ENCODE results near the gene FSTL4.

FSTL4 gene

GRCh38 chr5:133475986-133476385 is 136.4 kb downstream of the FSTL4 start:
- no peak for DNase-seq (ENCODE audit: low read depth)

GRCh38 chr5:133474851-133475590 is 137.3 kb downstream of the FSTL4 start:
- DNase-seq (ENCODE audit: low read depth): no peak

- no peak for DNase-seq (ENCODE audit: low read depth)
Measured at GRCh38 chr5:133473291-133473690, 139.1 kb downstream of the FSTL4 start.

GRCh38 chr5:133472829-133473228 is 139.5 kb downstream of the FSTL4 start:
- DNase-seq (ENCODE audit: low read depth): no peak

GRCh38 chr5:133471699-133472098 is 140.6 kb downstream of the FSTL4 start:
- no peak for DNase-seq (ENCODE audit: low read depth)

- no peak for DNase-seq (ENCODE audit: low read depth)
Measured at GRCh38 chr5:133470841-133471240, 141.5 kb downstream of the FSTL4 start.

- DNase-seq (ENCODE audit: low read depth): no peak
Measured at GRCh38 chr5:133469846-133470245, 142.5 kb downstream of the FSTL4 start.

- no peak for DNase-seq (ENCODE audit: low read depth)
Measured at GRCh38 chr5:133469252-133469651, 143.1 kb downstream of the FSTL4 start.

- DNase-seq (ENCODE audit: low read depth): no peak
Measured at GRCh38 chr5:133468596-133468995, 143.7 kb downstream of the FSTL4 start.

- no peak for DNase-seq (ENCODE audit: low read depth)
Measured at GRCh38 chr5:133467826-133468463, 144.4 kb downstream of the FSTL4 start.

GRCh38 chr5:133467335-133467779 is 145.0 kb downstream of the FSTL4 start:
- no peak for DNase-seq (ENCODE audit: low read depth)

- DNase-seq (ENCODE audit: low read depth): no peak
Measured at GRCh38 chr5:133466556-133467334, 145.6 kb downstream of the FSTL4 start.

- no peak for DNase-seq (ENCODE audit: low read depth)
Measured at GRCh38 chr5:133464013-133464412, 148.3 kb downstream of the FSTL4 start.

- no peak for DNase-seq (ENCODE audit: low read depth)
Measured at GRCh38 chr5:133461796-133462516, 150.4 kb downstream of the FSTL4 start.

GRCh38 chr5:133460172-133460758 is 152.1 kb downstream of the FSTL4 start:
- DNase-seq (ENCODE audit: low read depth): no peak

GRCh38 chr5:133459474-133460160 is 152.7 kb downstream of the FSTL4 start:
- DNase-seq (ENCODE audit: low read depth): no peak

GRCh38 chr5:133458435-133458834 is 153.9 kb downstream of the FSTL4 start:
- DNase-seq (ENCODE audit: low read depth): no peak

- no peak for DNase-seq (ENCODE audit: low read depth)
Measured at GRCh38 chr5:133457439-133458355, 154.6 kb downstream of the FSTL4 start.

- no peak for DNase-seq (ENCODE audit: low read depth)
Measured at GRCh38 chr5:133456933-133457402, 155.4 kb downstream of the FSTL4 start.

GRCh38 chr5:133455676-133456075 is 156.7 kb downstream of the FSTL4 start:
- DNase-seq (ENCODE audit: low read depth): no peak
